GM19395 (cell line): ENCODE measurements around the gene HOXB5.

ENCODE experiments used
- ATAC-seq: cut with Tn5 transposase; IDR thresholded peaks from one replicate; pipeline ENCODE4 v1.9.1; 2021; ENCODE audit warnings: mild to moderate bottlenecking, moderate library complexity; ENCODE audit not compliant: unreplicated experiment

Gene HOXB5

DNA sequence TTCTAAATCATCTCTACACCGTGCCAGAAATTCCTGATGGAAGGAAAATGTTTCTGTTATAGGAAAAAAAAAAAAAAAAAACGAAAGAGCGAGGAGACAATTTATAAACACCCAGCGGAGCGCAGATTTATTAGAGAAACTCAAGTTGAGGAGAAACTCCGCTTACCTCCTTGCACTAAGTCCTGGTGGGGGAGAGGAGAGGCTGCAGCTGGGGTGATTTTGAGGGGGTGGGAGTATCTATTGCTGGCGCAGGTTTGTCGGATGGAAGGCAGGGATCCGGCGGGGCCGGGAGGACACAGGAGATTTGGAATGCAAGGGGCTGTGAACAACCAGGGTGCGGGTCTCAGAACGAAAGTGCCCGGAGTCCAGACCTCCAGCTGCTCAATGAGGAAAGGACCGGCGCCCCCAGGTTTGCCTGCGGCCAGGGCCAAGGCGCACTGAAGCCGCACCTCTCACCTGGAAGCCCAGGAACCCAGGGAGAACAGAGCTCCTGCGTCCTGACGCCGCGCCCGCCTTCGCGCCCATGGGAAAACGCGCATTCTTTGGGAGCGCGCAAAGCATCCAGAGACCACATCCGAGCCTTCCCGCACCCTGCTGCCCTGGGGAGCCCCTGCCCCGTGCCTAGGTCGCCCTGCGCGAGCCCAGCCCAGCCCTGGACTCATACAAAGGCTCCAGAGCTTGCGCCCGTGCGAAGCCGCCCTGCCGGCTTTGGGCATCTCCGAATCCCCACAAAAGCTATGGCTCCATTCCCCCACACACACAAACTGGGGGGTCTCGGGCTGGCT lies 24.1 kb upstream of the HOXB5 start:
- ATAC-seq = no peak

DNA sequence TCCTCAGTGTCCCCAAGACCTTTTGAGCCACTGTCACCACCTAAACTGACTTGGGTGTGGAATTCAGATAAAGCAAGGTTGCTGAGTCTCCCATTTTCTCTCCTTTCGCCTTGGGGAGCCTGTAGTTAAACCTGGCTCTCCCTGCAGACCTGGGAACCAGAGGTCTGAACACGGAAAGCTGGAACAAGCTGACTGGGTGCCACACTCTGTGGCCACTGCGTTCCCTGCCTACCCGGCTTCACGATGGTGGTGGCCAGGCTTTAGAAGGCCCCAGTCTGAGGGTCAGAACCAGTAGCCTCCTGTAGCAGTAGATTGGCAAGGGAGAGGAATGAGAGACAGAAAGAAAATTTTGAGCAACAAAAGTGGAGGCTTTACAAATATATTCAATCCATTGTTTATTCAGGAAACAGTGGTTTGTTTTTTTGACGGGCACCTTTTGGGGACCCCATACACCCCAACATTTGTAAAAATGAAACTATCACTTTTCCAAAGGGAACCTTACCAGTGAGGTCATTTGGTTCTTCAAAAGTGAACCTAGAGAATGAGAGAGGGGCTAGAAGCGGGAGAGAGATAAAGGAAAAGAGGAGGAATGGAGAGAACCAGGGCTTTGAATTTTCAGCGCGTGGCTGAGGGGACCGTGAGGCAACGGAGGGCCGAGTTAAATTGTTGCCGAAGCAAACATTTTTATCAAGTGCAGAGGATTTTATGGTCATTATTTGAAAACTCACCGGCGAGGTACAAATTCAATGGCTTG lies 23.3 kb upstream of the HOXB5 start:
- ATAC-seq = no peak

DNA sequence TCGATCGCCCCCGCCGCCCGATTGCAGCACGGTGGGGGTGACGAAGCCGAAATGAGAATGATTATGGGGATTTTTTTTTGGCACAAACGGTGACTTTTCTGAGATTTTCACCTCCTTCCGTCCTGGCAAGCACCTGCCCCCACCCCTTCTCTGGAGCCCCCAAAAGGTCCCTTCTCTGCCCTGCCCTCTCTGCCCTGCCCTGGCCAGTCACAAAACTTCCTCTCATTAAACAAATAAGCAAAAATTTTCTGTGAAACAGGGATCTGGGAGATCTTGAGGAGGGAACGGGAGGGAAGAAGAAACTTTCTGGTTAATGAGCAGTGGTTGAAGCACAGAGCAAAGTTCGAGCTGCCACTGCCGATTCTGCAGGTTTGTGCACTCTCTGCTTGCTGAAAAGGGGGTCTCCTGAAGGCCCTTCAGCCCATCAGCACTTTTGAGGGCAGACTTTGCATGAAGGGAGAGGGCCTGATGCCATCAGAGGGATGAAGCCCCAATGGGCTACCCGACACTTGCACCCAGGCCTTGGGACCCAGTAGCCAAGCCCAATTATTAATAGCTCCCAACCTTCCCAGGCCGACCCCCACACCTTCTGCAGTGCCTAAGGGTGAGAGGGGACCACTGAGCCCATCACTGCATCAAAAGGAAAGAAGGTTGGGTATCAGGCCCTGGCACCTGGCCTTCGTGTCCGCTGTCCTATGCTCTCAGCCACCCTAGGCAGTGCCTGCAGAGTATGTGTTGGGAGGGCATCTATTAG lies 22.6 kb upstream of the HOXB5 start:
- ATAC-seq = no peak

DNA sequence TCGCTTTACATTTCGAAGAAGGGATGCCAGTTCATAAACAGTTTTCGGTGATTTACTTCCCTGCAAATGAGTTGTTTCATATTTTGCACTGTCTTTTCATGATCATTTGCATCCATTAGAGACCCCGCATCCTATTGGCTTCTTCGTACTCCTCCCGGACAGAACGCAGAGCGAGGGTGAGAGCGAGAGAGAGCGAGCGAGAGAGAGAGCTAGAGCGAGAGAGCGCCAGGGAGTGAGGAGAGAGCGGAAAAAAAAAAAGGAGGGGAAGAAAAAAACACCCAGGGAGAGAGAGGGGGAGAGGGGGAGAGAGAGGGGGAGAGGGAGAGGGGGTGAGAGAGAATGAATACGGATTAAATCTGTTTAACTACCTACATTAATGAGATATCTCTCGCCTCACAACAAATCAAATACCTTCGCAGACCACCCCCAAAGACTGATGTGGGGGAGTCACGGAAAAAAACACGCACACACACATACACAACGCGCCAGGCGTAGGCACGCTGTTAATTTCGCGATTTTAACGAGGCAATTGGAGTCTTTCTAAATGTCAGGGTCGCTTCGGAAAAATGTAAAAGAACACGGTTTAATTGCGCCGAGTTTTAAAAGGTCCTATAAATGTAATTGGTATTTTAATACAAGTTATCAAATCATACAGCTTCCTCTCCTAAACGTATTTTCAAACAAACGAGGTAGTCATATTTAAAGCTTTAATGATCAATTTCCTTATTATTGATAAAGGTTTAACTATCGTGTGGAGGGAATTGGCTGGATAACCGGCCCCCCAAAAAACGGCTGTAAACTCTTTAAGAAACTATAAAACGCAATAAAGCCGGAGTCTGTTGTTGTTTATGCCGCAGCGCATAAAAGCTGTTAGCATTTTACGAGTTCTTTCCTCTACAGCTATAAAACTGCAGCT lies 21.7 kb upstream of the HOXB5 start, which contains the start of gene HOXB8:
Gene HOXB8, minus strand, starts transcription at position 246 of the 916 bp plus-strand sequence. CDS start 588 bp downstream, outside the sequence.
- ATAC-seq = no peak

DNA sequence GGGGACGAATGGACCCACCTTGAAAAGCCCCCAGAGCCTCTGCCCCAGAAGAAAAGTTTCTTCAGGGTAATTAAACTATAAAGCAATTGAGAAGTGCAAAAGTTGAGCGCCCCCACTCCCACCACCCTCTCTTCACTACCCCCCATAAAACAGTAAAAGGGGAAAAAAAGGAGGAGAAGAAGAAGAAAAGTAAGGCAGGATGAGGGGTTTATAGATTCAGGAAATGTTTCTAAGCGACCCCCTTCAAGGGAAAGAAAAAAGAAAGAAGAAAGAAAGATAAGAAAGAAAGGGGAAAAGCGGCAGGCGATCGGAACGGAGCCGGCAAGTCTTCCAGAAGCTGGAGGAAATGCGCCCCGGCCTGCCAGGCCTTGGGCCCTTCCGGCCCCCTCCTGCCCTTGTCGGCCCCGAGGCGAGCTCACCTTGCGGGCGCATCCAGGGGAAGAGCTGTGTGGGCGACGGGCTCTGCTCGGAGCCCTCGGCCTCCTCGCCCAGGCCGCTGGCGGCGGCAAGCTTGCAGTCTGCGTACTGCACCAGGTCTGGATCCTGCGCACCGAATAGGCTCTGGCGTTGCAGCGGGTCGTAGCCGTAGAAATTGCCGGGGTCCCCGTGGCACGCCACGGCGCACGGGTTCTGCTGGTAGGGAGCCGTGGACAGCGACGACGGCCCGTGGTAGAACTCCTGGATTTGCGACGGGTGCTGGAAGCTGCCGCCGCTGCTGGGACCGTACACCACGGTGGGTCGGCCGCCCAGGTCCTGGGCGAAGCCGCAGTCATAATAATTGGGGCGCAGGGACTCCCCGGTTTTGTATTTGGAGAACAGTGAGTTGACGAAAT lies 20.5 kb upstream of the HOXB5 start:
- no peak for ATAC-seq

DNA sequence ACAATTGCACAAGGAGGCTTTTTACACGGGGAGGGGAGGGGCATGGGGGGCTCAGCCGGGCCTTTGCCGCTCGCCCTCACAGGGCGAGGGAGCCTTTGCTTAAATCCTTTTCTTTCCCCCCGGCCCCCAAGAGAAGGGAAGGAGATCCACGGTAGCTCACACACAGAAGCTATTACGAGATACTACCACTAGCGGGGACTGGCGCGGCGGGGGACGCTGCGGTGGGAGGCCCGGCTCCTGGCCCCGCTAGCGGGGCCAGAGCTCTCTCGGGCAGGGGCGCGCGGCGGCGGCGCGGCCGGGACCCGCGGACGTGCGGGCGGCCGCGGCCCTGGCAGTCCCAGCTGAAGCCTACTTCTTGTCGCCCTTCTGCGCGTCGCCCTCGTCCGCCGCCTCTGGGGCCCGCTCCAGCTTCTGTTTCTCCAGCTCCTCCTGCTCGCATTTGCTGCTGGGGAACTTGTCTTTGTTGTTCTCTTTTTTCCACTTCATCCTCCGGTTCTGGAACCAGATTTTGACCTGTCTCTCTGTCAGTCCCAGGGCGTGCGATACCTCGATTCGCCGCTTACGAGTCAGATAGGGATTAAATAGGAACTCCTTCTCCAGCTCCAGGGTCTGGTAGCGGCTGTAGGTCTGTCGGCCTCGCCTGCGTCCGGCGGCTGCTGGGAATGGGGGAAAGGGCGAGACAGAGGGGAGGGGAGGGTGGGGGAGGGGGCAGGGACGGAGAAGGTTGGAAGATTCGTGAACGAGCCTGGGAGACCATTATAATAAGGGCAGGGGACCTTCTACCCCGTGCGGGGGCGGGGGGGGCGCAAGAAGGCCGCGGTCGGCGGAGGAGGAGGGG lies 19.5 kb upstream of the HOXB5 start:
- no peak for ATAC-seq

DNA sequence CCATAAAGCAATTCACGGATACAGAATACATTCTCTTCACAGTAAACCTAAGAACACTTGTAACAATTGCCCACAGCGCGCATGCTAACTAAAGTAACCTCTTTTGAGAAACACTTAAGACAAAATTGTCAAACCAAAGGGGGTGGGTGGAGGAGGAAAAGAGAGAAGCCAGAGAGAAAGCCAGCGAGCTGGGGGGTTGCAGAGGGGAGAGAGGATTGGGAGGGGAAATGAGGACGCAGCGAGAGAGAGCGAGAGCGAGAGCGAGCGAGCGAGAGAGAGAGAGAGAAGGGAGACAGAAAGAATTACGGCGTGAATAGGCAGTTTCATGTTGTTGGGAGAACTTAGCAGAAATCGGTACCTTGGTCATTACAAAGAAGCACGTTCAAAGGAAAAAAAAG lies 18.9 kb upstream of the HOXB5 start:
- no peak for ATAC-seq

DNA sequence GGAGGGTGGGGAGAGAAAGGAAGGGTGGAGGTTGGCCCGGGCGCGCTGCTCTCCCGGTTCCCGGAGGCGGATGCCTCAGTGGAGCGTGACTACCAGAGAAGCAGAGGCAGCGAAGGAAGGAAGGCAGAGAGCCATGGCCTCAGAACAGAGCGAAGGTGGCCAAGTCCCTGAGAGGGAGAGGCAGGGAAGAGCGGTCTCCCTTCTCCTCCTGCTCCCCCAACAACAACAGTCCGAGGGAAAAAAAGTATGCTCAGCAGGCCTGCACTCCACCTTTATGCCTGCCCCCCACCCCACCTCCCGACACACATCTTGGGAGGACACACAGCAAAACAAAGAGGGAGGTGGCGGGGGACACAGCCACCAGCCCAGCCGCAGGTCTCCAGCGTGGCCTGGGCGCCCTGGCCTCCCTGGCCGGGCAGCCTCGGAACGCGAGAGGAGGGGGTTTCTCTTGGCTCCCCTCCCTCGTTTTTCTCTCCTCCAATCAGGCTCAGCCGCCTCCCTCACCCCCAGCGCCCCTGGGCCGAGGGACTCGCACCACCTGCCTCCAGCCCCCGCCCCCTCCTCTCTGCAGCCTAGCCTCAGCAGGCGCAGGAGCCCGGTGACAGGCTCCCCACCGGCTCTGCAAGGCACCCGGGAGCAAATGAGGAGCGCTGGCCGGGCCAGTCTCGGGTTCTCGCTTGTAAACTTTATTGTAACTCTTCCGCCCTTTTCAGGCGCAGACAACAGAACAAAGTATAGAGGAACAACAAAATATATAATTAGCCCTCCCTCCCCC lies 18.3 kb upstream of the HOXB5 start:
- ATAC-seq = no peak

DNA sequence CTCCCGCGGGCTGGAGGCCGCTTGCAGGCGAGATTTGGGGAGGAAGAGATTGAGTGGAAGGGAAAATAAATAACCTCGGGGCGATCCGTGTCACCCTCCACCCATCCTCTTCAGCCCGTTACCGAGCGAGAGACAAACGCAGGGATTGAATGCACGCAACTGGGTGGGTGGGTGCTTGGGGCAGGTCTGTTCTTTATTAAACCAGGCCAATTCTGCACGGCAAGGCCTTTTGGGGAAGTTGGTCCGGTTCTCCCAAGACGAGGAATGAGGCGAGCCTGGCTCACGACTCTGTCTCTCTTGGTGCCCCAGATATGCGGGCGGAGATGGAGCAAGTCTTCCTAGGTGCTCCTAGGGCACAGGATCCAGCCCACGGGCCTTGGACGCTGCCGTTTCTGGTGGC lies 17.6 kb upstream of the HOXB5 start:
- no peak for ATAC-seq

DNA sequence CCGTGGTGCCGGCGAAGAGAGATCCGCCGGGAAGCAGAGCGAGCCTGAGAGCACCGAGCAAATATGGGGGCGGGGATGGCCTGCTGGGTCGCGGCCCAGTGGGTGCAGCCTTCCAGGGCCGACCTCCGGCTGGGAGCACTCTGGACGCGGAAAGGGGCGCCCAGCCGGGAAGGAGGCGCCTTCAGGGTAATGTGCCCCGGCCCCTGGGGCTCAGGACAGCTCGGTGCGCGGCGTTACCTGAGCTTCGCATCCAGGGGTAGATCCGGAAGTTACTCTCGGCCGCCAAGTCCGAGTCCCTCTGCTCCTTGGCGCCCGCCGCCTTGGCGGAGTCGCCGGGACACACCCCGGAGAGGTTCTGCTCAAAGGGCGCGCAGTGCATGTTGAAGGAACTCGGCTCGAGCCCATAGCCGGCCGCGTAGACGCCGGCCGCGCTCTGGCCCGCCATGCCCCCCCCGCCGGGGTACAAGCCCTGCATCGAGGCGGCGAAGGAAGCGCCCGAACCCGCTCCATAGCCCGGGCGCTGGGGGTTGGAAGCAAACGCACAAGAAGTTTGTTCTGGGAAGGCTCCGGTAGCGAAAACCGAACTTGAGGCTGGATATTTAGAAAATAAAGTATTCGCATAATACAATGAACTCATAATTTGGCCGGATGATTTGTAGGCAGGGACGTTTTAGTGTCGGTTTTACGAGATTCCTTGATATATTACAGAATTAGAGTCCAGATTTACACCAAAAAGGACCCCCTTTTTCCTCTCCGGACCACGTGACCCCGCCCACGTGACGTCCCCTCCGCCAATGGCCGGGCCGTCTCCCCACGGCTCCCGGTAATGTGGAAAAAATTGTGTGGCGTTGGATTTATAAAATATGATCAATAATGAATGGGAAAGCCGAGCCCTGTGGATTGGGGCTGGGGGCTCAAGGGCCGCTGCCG lies 17.0 kb upstream of the HOXB5 start, which contains the start of gene HOXB7:
Gene HOXB7, minus strand, starts transcription at position 736 of the 930 bp plus-strand sequence. Its CDS starts 99 bp downstream, at position 637.
- no peak for ATAC-seq

DNA sequence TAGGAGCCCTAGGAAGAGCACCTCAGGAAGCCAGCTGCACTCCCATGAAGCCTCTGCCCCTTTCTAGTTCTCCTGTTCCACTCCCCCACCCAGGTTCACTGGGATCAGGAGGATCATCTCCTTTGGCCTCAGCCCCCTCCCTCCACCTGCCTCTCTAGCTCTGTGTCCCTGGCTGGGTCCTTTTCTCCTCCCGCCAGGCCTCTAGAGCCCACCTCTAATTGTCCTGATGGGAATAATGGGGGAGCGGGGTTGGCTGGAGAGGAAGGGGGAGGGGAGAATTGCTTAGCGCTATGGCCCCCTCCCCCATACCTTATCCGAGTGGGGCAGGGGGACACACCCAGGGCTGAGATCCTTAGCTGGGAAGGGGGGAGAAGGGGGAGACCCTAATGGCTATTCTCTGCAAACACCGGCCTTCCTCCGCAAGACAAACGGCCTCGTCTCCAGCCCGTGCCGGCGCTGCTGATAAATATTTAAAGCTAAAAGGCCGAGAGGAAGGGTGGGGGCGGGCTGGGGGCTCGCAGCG lies 16.2 kb upstream of the HOXB5 start:
- ATAC-seq = no peak

DNA sequence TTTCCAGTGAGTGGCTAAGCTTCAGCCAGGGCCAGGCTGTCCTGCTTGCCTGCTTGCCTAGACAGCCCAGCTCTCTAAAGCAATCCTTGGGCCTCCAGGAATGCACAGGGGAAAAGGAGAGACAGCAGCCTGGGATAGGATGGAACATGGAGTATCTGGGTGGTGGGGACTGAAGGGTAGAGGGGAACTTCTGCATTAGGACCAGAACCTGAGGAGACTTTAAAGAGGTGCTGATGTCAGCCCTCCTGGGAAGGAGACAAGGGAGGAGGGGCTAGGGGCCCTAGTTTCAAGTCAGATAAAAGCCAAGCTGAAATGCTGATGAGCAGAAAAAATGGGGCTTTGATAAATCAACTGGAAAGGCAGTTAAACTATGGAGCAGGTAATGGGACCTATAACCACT lies 15.5 kb upstream of the HOXB5 start:
- ATAC-seq = no peak

DNA sequence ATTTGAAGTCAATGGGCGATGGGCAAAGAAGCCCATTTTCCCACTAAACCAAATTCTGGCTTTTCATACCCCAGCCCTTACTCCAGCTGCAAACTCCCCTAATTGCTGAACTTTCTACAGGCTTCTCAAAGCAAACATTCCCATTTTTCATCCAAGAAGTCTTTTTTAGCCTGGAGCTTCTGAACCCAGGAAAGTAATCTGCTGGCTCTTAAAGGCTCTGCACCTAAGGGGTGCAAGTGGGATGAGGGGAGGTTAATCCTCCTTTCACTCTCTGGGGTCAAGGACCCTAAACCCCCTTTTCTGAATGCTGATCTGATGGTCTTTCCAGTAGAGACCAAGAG lies 14.9 kb upstream of the HOXB5 start:
- ATAC-seq = no peak

DNA sequence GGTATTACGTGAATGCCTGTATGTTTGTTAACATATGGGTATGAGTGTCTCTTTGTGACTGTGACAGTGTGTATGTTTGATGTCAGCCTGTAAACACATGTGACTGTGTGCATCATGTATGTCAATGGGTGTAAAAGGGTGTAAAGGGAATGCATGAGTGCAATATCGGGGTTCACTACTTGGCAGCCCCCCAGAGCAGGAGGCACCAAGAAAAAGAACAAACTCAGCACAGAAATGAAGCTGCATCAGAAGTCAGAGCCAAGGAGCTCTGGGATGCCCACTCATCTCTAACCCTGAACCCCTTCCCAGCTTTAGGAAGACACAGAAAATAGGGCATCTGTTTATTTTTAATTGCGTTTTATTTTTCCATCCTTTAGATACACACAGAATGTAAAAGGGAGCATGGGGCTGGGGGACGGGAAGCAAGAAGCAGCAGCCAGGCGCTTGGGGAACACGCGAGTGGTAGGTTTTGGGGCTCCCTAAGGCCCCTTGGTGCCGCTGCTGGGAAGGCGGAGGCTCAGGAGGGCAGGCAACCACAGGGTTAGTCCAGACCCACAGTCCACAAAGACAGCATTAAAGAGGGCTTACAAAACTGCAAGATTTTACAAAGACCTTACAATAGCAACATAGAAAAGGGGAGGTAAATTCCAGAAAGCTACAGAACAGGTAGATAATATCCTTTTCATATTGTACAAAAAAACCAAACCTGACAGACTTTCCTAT lies 13.5 kb upstream of the HOXB5 start:
- no peak for ATAC-seq

DNA sequence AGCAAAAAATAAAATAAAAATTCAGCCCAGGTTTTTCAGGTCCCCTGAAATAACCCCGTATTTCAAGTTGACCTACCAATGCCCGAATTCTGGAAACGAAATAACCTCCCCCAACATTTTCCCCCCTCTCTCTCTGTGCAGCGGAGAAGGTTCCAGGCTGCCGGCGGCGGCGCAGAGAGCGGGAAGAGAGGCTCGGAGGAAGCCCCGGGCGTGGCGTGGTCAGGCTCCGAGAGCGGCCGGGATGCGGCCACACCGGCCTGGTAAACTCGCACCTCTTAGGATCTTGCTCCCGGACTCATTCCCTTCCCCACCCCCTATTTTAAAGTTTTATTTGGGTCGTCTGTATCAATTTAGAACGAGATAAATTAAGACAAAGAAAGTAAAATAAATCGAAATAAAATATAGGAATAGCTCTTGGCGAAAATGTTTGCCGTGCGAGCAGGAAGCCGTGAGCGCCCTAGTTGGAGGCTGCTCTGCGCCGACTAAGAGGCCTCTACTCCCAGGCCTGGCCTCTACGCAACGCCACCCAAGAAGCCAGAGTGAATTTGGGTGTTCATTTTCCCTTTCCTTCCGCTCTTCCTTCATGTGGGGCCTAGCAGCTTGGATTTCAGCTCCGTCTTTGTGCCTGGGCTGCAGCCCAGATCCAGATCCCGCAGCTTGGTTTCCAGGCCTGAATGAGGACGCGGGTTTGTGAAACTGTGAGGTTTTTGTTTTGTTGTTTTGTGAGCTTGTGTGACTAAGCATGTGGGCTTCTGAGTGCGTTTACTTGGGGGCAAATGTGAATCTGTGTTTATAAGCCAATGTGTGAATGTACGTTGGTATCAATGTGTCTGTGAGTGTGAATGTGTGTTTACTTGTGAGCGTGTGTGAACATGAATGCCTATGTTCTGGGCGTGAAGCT lies 12.7 kb upstream of the HOXB5 start:
- no peak for ATAC-seq
